SH-SY5Y (cell line): Measurements from ENCODE around the gene MCFD2.

Experiments used
- GATA2 ChIP-seq: IDR thresholded peaks from 2 replicates; pipeline ENCODE4 v1.6.1; 2011; ENCODE audit warnings: mild to moderate bottlenecking, low read depth, low read length
- GATA3 ChIP-seq: IDR thresholded peaks from 2 replicates; pipeline ENCODE4 v1.6.1; 2011; ENCODE audit warnings: low read depth, mild to moderate bottlenecking, low read length, moderate library complexity

Gene MCFD2

DNA sequence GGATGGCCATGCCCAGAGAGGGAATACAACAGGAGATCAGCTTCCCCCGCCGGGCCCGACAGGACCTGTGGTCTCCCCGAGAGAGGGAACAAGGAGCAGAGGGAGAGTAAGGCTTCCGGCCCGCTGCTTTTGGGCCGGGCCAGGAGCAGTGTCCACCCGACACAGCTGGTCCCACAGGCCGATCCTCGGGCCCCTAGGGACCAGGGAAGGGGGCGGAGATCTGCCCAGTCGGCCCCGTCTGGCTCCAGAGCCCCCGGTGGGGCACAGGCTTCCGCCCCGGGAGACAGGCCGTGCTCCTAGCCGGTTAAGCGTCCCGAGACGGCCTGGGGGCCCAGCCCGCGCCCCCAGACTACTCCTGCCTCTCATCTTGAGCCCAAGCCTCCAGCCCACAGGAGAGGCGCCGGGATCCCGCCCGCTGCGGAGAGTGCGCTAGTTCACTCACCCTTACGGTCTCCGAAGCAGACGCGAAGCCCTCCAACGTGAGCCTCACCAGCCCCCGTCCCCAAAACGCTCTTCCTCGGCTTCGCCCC, at the start of gene MCFD2:
TSS of gene MCFD2 (minus strand) at position 526 of the 530 bp plus-strand sequence. CDS start 6,635 bp downstream, outside the sequence.
- TF ChIP-seq GATA2 (no peak), GATA3 (no peak)

- TF ChIP-seq GATA3: no peak
- no peak for TF ChIP-seq GATA2
These were observed 49.4 kb upstream of the MCFD2 start for GRCh38 chr2:46964835-46965560.

GRCh38 chr2:46963941-46964673, 48.5 kb upstream of the MCFD2 start:
- TF ChIP-seq GATA3 (no peak), GATA2 (no peak)

DNA sequence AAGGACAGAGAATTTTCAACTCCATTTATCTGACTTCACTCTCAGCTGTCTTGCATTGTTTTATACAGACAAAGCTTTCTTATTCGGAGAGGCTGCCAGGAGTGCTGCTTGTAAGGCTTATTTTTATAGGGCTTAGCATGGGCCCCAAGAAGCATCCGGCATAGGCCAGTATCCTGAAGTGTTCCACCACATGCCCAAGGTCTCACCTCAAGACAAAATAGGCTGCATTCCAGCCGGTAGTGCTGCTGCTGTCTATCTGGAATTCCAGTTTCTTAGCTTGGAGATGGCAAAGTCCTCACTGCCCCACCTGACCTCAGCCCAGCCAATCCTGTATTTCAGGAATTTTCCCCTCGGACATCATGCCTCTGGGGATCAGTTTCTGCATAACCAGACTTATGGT, 47.6 kb upstream of the MCFD2 start:
- TF ChIP-seq GATA2 (no peak), GATA3 (no peak)

GRCh38 chr2:46962751-46963150, 47.1 kb upstream of the MCFD2 start:
- TF ChIP-seq GATA2 (no peak), GATA3 (no peak)

GRCh38 chr2:46960618-46961017, 45.0 kb upstream of the MCFD2 start:
- TF ChIP-seq GATA2 (no peak), GATA3 (no peak)

GRCh38 chr2:46958431-46959017, 42.9 kb upstream of the MCFD2 start:
- TF ChIP-seq GATA2 (no peak), GATA3 (no peak)

GRCh38 chr2:46956981-46957531, 41.5 kb upstream of the MCFD2 start:
- TF ChIP-seq GATA2 (no peak), GATA3 (no peak)

DNA sequence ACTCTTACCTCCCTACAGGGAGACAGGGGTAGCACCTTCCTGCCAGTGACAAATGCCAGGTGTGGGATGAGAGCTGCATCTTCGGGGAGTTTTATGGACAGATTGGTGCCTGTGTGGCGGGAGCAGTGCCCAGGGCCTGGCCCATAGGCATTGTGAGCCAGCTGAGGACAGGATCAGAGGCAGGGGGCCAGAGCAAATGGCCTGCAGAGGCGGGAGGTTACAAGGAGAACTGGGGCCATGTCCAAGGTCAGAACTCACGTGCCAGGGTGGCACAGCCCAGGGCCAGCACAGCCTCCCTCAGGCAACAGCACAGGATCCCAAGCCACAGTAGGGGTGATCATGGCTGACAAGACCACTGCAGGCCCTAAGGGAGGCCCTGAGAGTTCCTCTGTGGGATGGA, 40.2 kb upstream of the MCFD2 start:
- TF ChIP-seq GATA3 (no peak), GATA2 (no peak)

GRCh38 chr2:46954951-46955571, 39.5 kb upstream of the MCFD2 start:
- TF ChIP-seq GATA3: no peak
- TF ChIP-seq GATA2: no peak

- TF ChIP-seq GATA2: no peak
- TF ChIP-seq GATA3: no peak
These were observed 36.6 kb upstream of the MCFD2 start for GRCh38 chr2:46952171-46952570.

DNA sequence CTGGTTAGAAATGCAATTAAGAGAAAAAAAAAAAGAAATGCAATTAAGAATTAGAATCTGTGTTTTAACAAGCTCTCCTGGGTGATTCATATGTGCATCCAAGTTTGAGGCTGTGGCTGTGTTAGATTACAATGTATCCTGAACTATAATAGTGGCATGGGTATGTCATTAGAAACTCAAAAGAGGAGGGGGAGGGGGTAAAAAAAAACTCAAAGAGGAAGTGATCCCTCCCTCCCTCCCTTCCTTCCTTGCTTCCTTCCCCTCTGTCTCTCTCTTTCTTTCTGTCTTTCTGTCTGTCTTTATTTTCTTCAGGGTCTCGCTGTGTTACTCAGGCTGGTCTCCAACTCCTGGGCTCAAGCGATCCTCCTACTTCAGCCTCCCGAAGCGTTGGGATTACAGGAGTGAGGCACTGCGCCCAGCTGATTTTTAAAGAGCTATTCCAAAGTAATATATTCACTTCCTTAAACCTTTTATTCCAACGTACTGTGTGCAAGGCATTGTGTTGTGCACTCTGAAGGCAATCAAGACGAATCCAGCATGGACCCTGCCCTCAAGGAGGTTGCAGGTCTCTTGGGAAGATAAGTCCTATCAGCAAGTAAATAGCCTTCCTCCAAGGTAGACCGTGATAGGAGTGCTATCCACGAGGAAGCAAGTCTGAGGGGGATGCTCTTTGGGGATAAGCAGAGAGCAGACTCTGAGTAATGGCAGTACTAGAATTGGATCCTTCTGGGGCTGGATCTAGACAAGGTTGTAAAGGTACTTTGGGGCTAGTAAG, 35.9 kb upstream of the MCFD2 start:
- TF ChIP-seq GATA3 (no peak), GATA2 (no peak)

GRCh38 chr2:46950314-46950713, 34.7 kb upstream of the MCFD2 start:
- TF ChIP-seq GATA2 (no peak), GATA3 (no peak)
